Stimulated activated CD4-positive, alpha-beta T cell treated with anti-CD3 and anti-CD28 coated beads, TNF-alpha, amount 100 ng/mL, for 48 hours (primary cell): ENCODE measurements around the gene GGTA1.
"Not testable (repeated sequence)": the region's sequence is repeated elsewhere in the genome, so short reads cannot be mapped to it uniquely, and the experiment has no call there.

Experiments used
- DNase-seq, 3 donors: peaks; one replicate each; pipeline ENCODE4 v3.0.0-alpha.2; 2020; ENCODE audit warnings: low read depth in 3 of 3

GGTA1 gene

GRCh38 chr9:121499427-121500164 lies at the start of gene GGTA1:
Gene GGTA1, minus strand, starts transcription at chr9:121499844. Its CDS starts 31,922 bp downstream, at chr9:121467922.
- DNase-seq, result no peak

GRCh38 chr9:121548666-121549065 lies 49.0 kb upstream of the GGTA1 start:
- DNase-seq, result no peak

- peak; percentile 40 to 67 (median 64) for DNase-seq
Measured at GRCh38 chr9:121545875-121546423, 46.3 kb upstream of the GGTA1 start.

- DNase-seq, result no peak
Measured at GRCh38 chr9:121545150-121545874, 45.7 kb upstream of the GGTA1 start.

- DNase-seq, result no peak
Measured at GRCh38 chr9:121542025-121542424, 42.4 kb upstream of the GGTA1 start.

GRCh38 chr9:121541256-121541655 lies 41.6 kb upstream of the GGTA1 start:
- DNase-seq, result no peak

GRCh38 chr9:121538221-121538620 lies 38.6 kb upstream of the GGTA1 start:
- DNase-seq, result no peak

- DNase-seq, result no peak
Measured at GRCh38 chr9:121537283-121537682, 37.6 kb upstream of the GGTA1 start.

GRCh38 chr9:121532881-121533280 lies 33.2 kb upstream of the GGTA1 start:
- DNase-seq, result no peak

GRCh38 chr9:121529237-121529987 lies 29.8 kb upstream of the GGTA1 start:
- no peak for DNase-seq

- DNase-seq, result no peak
Measured at GRCh38 chr9:121528642-121529041, 29.0 kb upstream of the GGTA1 start.

GRCh38 chr9:121527371-121527770 lies 27.7 kb upstream of the GGTA1 start:
- DNase-seq, result no peak

GRCh38 chr9:121519688-121520087 lies 20.0 kb upstream of the GGTA1 start:
- DNase-seq, result not testable (repeated sequence)

- DNase-seq, result no peak
Measured at GRCh38 chr9:121518634-121519033, 19.0 kb upstream of the GGTA1 start.

GRCh38 chr9:121513166-121513565 lies 13.5 kb upstream of the GGTA1 start:
- not testable (repeated sequence) for DNase-seq

GRCh38 chr9:121510766-121511550 lies 11.3 kb upstream of the GGTA1 start:
- no peak for DNase-seq

- no peak for DNase-seq
Measured at GRCh38 chr9:121509180-121509579, 9.5 kb upstream of the GGTA1 start.

- DNase-seq, result no peak
Measured at GRCh38 chr9:121508415-121508814, 8.8 kb upstream of the GGTA1 start.

- DNase-seq, result no peak
Measured at GRCh38 chr9:121505903-121506735, 6.5 kb upstream of the GGTA1 start.

GRCh38 chr9:121503444-121503843 lies 3.8 kb upstream of the GGTA1 start:
- DNase-seq, result no peak

- no peak for DNase-seq
Measured at GRCh38 chr9:121500165-121500478, 478 bp upstream of the GGTA1 start.
